AG09319 (cell line): ENCODE data around the gene CYP26C1.

Source experiments
- DNase-seq: peaks from one replicate; pipeline ENCODE4 v3.0.0-alpha.2; 2010; ENCODE audit warnings: low read depth; ENCODE audit errors: extremely low read depth
- TF ChIP-seq, protein P1 (sequence below): IDR thresholded peaks from 2 replicates; pipeline ENCODE4 v1.5.1; 2011; ENCODE audit warnings: low read depth, mild to moderate bottlenecking, inconsistent platforms, low read length, moderate library complexity

CYP26C1 gene

DNA sequence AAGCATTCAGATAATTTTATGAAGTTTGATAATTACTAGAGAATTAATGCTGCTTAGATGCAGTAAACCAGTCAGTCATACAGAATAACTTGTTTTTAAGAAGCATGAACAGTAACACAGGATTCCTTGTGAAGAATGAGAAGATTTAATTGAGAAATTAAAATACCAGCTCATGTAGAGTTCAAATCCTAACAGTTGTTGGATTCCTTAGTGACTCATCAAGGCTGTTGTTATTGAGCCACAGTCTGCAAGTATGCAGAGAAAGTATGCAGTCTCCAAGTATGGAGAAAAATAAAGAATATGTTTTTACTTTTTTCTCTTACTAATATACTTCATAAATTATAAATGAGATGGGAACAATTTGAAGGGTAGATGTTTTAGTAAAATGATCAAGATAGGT, 30.2 kb upstream of the CYP26C1 start:
- TF ChIP-seq, protein P1, sequence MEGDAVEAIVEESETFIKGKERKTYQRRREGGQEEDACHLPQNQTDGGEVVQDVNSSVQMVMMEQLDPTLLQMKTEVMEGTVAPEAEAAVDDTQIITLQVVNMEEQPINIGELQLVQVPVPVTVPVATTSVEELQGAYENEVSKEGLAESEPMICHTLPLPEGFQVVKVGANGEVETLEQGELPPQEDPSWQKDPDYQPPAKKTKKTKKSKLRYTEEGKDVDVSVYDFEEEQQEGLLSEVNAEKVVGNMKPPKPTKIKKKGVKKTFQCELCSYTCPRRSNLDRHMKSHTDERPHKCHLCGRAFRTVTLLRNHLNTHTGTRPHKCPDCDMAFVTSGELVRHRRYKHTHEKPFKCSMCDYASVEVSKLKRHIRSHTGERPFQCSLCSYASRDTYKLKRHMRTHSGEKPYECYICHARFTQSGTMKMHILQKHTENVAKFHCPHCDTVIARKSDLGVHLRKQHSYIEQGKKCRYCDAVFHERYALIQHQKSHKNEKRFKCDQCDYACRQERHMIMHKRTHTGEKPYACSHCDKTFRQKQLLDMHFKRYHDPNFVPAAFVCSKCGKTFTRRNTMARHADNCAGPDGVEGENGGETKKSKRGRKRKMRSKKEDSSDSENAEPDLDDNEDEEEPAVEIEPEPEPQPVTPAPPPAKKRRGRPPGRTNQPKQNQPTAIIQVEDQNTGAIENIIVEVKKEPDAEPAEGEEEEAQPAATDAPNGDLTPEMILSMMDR = no peak
- peak; percentile 27 for DNase-seq

DNA sequence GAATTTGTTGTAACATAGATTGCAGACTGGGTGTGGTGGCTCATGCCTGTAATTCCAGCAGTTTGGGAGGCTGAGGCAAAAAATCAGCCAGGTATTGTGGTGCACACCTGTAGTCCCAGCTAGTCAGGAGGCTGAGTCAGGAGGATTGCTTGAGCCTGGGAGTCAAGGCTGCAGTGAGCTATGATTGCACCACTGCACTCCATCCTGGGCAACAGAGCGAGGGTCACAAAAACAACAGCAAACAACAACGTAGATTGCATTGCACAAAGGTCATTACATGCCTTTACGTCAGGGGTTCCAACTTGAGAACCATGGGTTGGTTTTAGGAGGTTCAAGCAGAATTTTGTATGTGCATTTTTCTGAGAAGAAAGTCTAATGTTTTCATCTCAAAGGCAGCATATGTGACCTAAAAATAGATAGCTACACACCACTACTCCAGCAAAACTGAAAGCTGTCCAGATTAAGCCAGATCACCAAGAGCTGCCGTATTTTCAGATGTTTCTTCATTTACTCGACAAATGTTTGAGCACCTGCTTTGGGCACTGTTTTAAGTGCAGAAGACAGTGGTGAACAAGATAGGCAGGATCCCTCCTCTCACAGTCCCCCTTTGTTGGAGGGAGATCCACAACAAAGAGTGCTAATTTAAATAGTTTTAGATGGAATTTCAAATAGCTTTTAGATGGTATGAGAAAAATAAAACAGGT, 28.3 kb upstream of the CYP26C1 start:
- no peak for DNase-seq
- TF ChIP-seq, protein P1 = no peak

DNA sequence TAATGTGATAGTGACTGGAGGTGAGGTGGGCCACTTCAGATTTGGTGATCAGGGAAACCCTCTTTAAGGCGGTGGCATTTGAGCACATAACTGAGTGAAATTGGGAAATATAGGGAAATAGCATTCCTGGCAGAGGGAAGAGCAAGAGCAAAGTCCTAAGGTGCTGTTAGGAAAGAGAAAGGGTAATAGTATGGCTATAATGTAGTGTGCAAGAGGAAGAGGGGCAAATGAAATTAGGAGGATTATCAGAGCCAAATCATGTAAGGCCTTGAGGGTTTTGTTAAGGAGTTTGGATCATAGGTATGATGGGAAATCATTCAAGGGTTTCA, 27.8 kb upstream of the CYP26C1 start:
- no peak for DNase-seq
- TF ChIP-seq, protein P1 = no peak

- TF ChIP-seq, protein P1 = no peak
- DNase-seq = peak; percentile 1
Observed at GRCh38 chr10:93034426-93034825, 26.2 kb upstream of the CYP26C1 start.

GRCh38 chr10:93039110-93039509, 21.5 kb upstream of the CYP26C1 start:
- DNase-seq = no peak
- TF ChIP-seq, protein P1 = no peak

- DNase-seq = no peak
- TF ChIP-seq, protein P1 = peak; percentile 65
Observed at GRCh38 chr10:93039721-93040120, 20.9 kb upstream of the CYP26C1 start.

DNA sequence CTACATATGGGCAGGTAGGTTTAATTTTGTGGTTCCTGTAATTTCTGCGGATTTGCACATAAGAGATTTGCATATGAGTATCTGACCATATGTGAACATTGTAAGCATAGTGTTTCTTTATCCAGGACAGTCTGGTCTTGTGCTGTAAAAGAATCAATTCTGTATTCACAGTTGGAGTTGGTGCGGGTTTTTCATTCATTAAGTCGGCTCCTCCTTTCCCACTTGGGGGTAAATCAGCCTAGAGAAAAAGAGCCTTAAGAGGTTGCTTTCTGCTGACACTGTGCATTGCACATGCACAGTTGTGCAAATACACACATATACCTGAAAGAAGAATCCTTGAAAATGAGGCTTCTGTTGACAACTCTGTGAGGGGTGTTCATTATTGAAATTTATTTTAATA, 6.1 kb upstream of the CYP26C1 start:
- DNase-seq = no peak
- TF ChIP-seq, protein P1 = no peak
